PC-3 (cell line): ENCODE data around the gene RALA.

Experiments used
- CTCF ChIP-seq: fragments of 300-600 bp; sonication (generic); conservative IDR thresholded peaks from 2 replicates; pipeline ENCODE4 v1.5.1; 2017; ENCODE audit warnings: antibody characterized with exemption, low read depth, mild to moderate bottlenecking, low read length
- EZH2 ChIP-seq: fragments of 300-600 bp; sonication (generic); IDR thresholded peaks from one replicate; pipeline ENCODE4 v1.6.1; 2017; ENCODE audit warnings: antibody characterized with exemption, mild to moderate bottlenecking, low read length; ENCODE audit not compliant: unreplicated experiment
- EZH2phosphoT487 ChIP-seq: fragments of 300-600 bp; sonication (generic); IDR thresholded peaks from 2 replicates; pipeline ENCODE4 v1.6.1; 2018; ENCODE audit warnings: mild to moderate bottlenecking, antibody characterized with exemption, low read length, borderline replicate concordance

DNA sequence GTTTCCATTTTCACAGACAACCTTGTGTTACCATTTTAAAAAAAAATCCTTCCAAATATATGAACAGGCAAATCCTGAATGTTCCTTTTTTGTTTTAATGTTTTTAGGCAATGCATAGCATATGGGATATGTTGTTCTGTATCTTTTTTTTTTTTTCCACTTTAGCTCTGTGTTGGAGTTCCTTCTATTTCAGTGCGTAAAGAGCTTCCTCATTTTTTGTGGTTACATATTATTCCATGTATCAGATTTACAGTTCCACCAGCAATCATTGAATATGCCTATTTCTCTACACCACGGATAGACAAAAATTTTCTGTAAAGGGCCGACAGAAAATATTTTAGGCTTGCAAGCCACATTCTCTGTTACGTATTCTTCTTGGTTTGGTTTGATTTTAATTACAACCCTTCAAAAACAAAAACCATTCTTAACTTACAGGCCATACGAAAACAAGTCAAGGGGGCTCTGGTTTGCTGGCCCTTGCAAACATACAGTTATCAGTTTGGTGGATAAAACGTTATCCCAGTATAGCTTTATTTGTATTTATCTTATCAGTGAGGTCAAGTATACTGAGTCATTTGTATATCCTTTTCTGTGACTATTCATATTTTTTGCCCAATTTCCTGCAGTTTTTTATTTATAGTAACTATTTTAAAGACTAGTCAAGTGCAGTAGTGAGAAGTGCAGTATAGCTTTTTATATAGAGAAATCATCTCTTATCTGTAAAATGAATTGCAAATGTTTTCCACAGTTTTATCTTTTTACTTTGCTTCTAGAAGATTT lies 55.7 kb downstream of the RALA start:
- no peak for TF ChIP-seq CTCF
- TF ChIP-seq EZH2phosphoT487 = no peak
- TF ChIP-seq EZH2 = no peak
